Fibroblast of lung (primary cell): ENCODE results near the gene PCSK9.

ENCODE experiments used
- CTCF ChIP-seq, 2 donors: IDR thresholded peaks in 1 of 2; conservative IDR thresholded peaks in 1 of 2; 1 replicate in 1 of 2; 2 replicates in 1 of 2; pipeline ENCODE4 v1.5.1; 2011 to 2012; ENCODE audit warnings: low read length in 2 of 2, control low read depth in 1 of 2, inconsistent platforms in 1 of 2, low read depth in 1 of 2, mild to moderate bottlenecking in 1 of 2
- EZH2 ChIP-seq: IDR thresholded peaks from 2 replicates; pipeline ENCODE4 v1.5.1; 2012; ENCODE audit warnings: low read length, control low read depth, mild to moderate bottlenecking; ENCODE audit errors: missing control alignments

GRCh38 chr1:55063577-55063942 lies 24.2 kb downstream of the PCSK9 start:
- TF ChIP-seq CTCF (conservative IDR thresholded peaks at IDR 0.05 in 1 of 2, IDR thresholded peaks at IDR 0.05 in 1 of 2; ENCODE audit: low read depth in 1 of 2, low read length in 2 of 2) (no peak), EZH2 (no peak)
